ENCODE results near the gene LDLRAD3.

The LDLRAD3 gene

DNA sequence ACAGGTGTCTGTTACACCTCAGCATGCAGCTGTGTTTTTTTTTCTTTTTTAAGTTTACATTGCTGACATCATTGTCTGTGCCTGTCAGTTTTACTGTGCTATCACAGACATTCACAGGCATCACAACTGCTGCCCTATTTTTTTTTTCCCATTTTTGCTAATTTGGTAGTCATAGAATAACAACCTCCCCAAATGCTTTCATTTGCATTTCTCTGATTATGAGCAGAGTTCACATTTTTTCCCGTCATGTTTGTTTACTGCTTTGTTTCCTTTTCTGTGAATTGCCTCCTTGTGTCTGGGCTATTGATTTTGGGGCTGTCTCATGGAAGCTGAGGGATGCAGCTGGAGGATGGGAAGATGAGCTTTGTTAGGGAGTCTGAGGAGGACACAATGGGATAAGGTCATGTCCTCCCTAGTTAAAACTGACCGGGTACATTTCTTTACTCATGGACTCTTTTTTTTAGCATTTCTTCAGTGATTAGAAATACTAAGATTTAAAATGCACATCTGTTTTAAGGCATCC lies 155.1 kb downstream of the LDLRAD3 start:
- TF ChIP-seq, protein P1, sequence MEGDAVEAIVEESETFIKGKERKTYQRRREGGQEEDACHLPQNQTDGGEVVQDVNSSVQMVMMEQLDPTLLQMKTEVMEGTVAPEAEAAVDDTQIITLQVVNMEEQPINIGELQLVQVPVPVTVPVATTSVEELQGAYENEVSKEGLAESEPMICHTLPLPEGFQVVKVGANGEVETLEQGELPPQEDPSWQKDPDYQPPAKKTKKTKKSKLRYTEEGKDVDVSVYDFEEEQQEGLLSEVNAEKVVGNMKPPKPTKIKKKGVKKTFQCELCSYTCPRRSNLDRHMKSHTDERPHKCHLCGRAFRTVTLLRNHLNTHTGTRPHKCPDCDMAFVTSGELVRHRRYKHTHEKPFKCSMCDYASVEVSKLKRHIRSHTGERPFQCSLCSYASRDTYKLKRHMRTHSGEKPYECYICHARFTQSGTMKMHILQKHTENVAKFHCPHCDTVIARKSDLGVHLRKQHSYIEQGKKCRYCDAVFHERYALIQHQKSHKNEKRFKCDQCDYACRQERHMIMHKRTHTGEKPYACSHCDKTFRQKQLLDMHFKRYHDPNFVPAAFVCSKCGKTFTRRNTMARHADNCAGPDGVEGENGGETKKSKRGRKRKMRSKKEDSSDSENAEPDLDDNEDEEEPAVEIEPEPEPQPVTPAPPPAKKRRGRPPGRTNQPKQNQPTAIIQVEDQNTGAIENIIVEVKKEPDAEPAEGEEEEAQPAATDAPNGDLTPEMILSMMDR (IDR thresholded peaks at IDR 0.05; ENCODE audit: low read depth, low read length), result no peak
- no peak for DNase-seq (ENCODE audit: extremely low read depth, low read depth)

DNA sequence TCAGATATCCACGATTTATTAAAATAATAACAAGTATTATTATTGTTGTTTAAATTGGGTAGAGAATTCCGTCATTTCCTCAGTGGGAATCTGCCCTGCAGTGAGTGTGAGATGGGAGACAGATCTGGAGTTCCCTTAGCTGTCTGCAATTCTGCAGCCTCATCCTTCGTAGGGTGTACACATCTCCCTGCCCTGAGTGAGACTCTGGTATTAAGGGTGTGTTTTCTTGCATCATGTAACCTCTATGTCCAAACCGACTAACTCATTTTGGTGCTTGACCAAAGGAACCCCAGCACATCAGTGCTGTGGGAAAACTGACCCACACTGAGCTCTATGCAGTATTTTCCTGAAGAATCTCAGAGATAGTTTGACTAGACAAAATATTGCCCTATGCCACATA lies 157.6 kb downstream of the LDLRAD3 start:
- TF ChIP-seq, protein P1 (IDR thresholded peaks at IDR 0.05; ENCODE audit: low read depth, low read length), result no peak
- DNase-seq (ENCODE audit: extremely low read depth, low read depth), result no peak

DNA sequence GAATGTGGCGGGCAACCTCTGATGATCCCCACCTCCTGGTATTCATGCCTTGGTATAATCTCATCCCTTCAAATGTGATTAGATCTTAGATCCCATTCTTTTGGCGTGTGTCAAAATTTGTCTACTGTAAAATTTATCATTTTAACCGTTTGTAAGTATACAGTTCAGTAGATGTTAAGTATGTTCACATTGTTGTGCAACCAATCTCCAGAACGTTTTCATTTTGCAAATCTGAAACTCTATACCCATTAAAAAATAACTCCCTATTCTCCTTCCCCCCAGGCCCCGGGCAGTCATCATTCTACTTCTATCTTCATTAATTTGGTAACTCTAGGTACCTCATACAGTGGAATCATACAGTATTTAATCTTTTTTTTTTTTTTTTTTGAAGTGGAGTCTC lies 159.0 kb downstream of the LDLRAD3 start:
- TF ChIP-seq, protein P1 (IDR thresholded peaks at IDR 0.05; ENCODE audit: low read depth, low read length), result no peak
- no peak for DNase-seq (ENCODE audit: extremely low read depth, low read depth)

DNA sequence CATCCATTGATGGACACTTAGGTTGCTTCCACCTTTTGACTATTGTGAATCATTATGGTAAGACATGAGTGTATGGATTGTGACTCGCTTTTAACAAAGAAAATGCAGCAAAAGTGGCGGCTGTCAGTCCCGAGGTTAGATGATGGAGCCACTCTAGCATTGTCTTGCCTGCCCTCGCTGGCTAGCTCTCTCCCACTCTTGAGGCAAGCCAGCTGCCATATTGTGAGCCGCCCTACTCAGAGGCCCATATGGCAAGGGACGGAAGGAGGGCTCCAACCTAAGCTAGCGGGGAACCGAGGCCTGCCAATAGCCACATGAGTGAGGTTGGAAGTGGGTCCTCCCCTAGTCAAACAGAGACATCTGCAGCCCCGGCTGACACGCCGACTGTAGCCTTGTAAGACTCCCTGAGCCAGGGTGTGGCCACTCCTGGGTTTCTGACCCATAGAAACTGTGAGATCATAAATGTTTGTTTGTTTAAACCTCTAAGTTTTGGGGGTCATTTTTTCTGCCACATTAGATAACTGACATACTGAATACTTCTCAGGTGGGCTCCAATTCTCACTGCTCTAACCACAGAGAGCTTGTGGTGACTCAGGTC lies 160.2 kb downstream of the LDLRAD3 start:
- TF ChIP-seq, protein P1 (IDR thresholded peaks at IDR 0.05; ENCODE audit: low read depth, low read length), result no peak
- DNase-seq (ENCODE audit: extremely low read depth, low read depth), result no peak

DNA sequence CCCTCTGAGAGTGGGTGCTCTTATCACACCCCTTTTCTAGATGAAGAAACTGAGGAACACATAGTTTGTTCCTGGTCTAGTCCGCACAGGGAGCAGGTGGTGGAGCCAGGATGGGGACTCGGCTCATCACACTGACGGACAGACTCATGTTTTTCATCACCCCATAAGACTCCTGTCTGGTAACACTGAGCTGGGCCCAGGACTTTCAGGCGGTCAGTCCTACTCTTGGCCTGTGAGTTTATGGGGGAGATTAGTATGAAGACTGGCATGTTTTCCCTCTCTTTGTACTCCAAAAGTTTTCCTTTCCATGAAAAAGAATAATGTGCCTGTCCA lies 160.8 kb downstream of the LDLRAD3 start:
- no peak for DNase-seq (ENCODE audit: extremely low read depth, low read depth)
- TF ChIP-seq, protein P1 (IDR thresholded peaks at IDR 0.05; ENCODE audit: low read depth, low read length), result no peak

DNA sequence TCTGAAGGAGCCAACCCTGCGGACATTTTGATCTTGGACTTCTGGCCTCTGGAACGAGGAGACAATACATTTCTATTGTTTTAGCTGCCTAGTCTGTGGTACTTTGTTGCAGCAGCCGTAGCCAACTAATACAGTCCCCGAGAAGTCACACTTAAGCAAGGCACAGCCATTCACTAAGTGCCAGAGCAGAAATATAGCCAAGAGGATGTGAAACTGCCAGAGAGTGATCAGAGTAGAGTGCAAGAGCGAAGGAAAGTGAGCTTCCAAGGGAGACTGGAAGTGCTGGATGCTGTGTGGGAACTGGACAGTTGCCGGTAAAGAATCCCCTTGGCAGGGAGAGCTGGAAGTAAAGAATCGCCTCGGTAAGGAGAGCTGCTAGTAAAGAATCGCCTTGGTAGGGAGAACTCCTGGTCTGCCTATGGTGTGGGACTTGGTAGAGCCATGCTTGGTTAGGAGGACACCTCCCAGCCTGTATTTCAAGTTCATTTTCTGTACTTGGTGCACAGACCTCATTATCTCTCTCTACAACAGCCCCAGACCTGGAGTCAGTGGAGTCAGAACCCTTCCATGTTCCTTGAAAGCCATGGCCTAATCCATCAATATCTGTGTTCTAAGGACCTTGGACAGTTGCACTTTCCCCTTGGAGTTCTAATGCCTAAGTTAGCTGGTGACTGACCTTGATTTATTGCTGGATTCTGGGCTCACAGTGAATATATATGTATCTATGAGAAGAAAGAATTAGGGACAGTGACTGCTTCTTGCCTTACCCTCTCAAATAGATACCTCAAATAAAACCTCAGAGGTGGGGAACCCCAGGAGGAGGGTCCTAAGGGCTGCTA lies 162.1 kb downstream of the LDLRAD3 start:
- TF ChIP-seq, protein P1 (IDR thresholded peaks at IDR 0.05; ENCODE audit: low read depth, low read length), result no peak
- no peak for DNase-seq (ENCODE audit: extremely low read depth, low read depth)

DNA sequence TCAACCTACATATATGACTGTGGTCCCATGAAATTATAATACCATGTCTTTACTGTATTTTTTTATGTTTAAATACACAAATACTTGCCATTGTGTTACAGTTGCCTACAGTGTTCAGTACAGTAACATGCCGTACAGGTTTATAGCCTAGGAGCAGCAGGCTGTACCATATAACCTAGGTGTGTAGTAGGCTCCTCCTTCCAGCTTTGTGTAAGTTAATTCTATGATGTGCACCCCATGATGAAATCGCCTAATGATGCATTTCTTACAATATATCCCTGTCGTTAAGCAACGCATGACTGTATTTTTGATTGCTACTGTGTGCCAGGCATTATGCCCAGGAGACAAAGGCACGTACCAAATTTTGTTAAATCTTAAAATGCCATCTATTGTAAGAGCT lies 163.7 kb downstream of the LDLRAD3 start:
- DNase-seq (ENCODE audit: extremely low read depth, low read depth), result no peak
- TF ChIP-seq, protein P1 (IDR thresholded peaks at IDR 0.05; ENCODE audit: low read depth, low read length), result no peak
